ENCODE measurements around the gene TAL1.
"Not testable (repeated sequence)": the region's sequence is repeated elsewhere in the genome, so short reads cannot be mapped to it uniquely, and the experiment has no call there.

The TAL1 gene

GRCh38 chr1:47210666-47211065 is 21.4 kb downstream of the TAL1 start:
- no peak for DNase-seq

- DNase-seq, result no peak
Observed at GRCh38 chr1:47209725-47210325, 22.2 kb downstream of the TAL1 start.

- DNase-seq, result no peak
Observed at GRCh38 chr1:47209091-47209490, 22.9 kb downstream of the TAL1 start.

- DNase-seq, result no peak
Observed at GRCh38 chr1:47208374-47208850, 23.6 kb downstream of the TAL1 start.

- no peak for DNase-seq
Observed at GRCh38 chr1:47207803-47208373, 24.1 kb downstream of the TAL1 start.

GRCh38 chr1:47205918-47206317 is 26.1 kb downstream of the TAL1 start:
- no peak for DNase-seq

- DNase-seq, result not testable (repeated sequence)
Observed at GRCh38 chr1:47203504-47203903, 28.5 kb downstream of the TAL1 start.

GRCh38 chr1:47201179-47201578 is 30.8 kb downstream of the TAL1 start:
- DNase-seq, result no peak

GRCh38 chr1:47198214-47198613 is 33.8 kb downstream of the TAL1 start:
- DNase-seq, result no peak

- DNase-seq, result no peak
Observed at GRCh38 chr1:47196622-47197021, 35.4 kb downstream of the TAL1 start.

- not testable (repeated sequence) for DNase-seq
Observed at GRCh38 chr1:47195981-47196380, 36.0 kb downstream of the TAL1 start.

GRCh38 chr1:47194311-47194710 is 37.7 kb downstream of the TAL1 start:
- DNase-seq, result no peak

- not testable (repeated sequence) for DNase-seq
Observed at GRCh38 chr1:47193496-47193895, 38.5 kb downstream of the TAL1 start.

- DNase-seq, result peak; percentile 10 to 62
Observed at GRCh38 chr1:47192458-47193384, 39.3 kb downstream of the TAL1 start.

- no peak for DNase-seq
Observed at GRCh38 chr1:47191940-47192457, 40.0 kb downstream of the TAL1 start.

GRCh38 chr1:47190857-47191256 is 41.2 kb downstream of the TAL1 start:
- no peak for DNase-seq

GRCh38 chr1:47190509-47190855 is 41.5 kb downstream of the TAL1 start:
- no peak for DNase-seq

GRCh38 chr1:47189844-47190508 is 42.0 kb downstream of the TAL1 start, which contains the start of gene PDZK1IP1:
Gene PDZK1IP1, minus strand, starts transcription at chr1:47190036. Its CDS starts 104 bp downstream, at chr1:47189932.
- DNase-seq, result no peak

GRCh38 chr1:47188791-47189785 is 42.9 kb downstream of the TAL1 start:
- DNase-seq, result no peak

- no peak for DNase-seq
Observed at GRCh38 chr1:47187926-47188250, 44.1 kb downstream of the TAL1 start.

GRCh38 chr1:47187231-47187925 is 44.6 kb downstream of the TAL1 start:
- no peak for DNase-seq

Data from NCI-H1930 (cell line).